ENCODE measurements around the gene OR1D5. TPM values are rescaled to one million over a fixed set of nuclear protein-coding genes. Genes with fewer than 3 reads are reported as not detected.
A peak's percentile ranks its signal among the peaks of the same experiment; 100 is the strongest.

Gene OR1D5
- total RNA-seq, 2 donors from 2014 or later: not detected

- TF ChIP-seq POLR2A (IDR thresholded peaks at IDR 0.05): no peak
- no peak for TF ChIP-seq CTCF (IDR thresholded peaks at IDR 0.05)
- Histone ChIP-seq H3K4me1 (no peaks in the 10 kb centered on the region), H3K27ac (no peak overlapping the region), H3K4me3 (no peak overlapping the region), H3K36me3 (replicated peaks in 1 of 2; ENCODE audit: insufficient read depth in 1 of 2, low read depth in 2 of 2) (peaks cover 0 to 22% of the 10 kb centered on the region in 2 donors), H3K27me3 (no peaks in the 10 kb centered on the region), H3K9me3 (no peaks in the 10 kb centered on the region)
- DNase-seq (peak in 1 of 4 donors; percentile 1), ATAC-seq (no peak)
- 95 to 100% methylated on average over 2 to 16 of the region's 16 CpGs for WGBS, 2 donors
- intact Hi-C loops (cut with DNase I): no loop called here
Measured at GRCh38 chr17:3020381-3020780, 43.0 kb downstream of the OR1D5 start.

- no peak for TF ChIP-seq POLR2A (IDR thresholded peaks at IDR 0.05)
- H3K36me3 ChIP-seq (replicated peaks in 1 of 2; ENCODE audit: insufficient read depth in 1 of 2, low read depth in 2 of 2): peaks cover 0 to 22% of the 10 kb centered on the region in 2 donors
- H3K4me1 ChIP-seq: no peaks in the 10 kb centered on the region
- no peak overlapping the region for H3K4me3 ChIP-seq
- H3K9me3 ChIP-seq: no peaks in the 10 kb centered on the region
- no peak for ATAC-seq
- intact Hi-C loops (cut with DNase I): no loop called here
- no peaks in the 10 kb centered on the region for H3K27me3 ChIP-seq
- DNase-seq: no peak
- 83 to 84% methylated on average over 7 to 8 of the region's 9 CpGs for WGBS, 2 donors
- H3K27ac ChIP-seq: no peak overlapping the region
Measured at GRCh38 chr17:3019761-3020160, 43.6 kb downstream of the OR1D5 start.

- intact Hi-C loops (cut with DNase I): no loop called here
- no peak for ATAC-seq
- DNase-seq: no peak
- Histone ChIP-seq H3K9me3 (no peaks in the 10 kb centered on the region), H3K4me1 (no peaks in the 10 kb centered on the region), H3K4me3 (no peak overlapping the region), H3K27me3 (no peaks in the 10 kb centered on the region), H3K27ac (no peak overlapping the region), H3K36me3 (replicated peaks in 1 of 2; ENCODE audit: insufficient read depth in 1 of 2, low read depth in 2 of 2) (peaks cover 0 to 20% of the 10 kb centered on the region in 2 donors)
- 94% methylated on average over 7 to 13 of the region's 15 CpGs for WGBS, 2 donors
- TF ChIP-seq POLR2A (IDR thresholded peaks at IDR 0.05) (no peak), CTCF (IDR thresholded peaks at IDR 0.05) (no peak)
Measured at GRCh38 chr17:3017936-3018335, 45.5 kb downstream of the OR1D5 start.

- TF ChIP-seq POLR2A (IDR thresholded peaks at IDR 0.05): no peak
- no peak for TF ChIP-seq CTCF (IDR thresholded peaks at IDR 0.05)
- H3K4me1 ChIP-seq: no peaks in the 10 kb centered on the region
- no peaks in the 10 kb centered on the region for H3K27me3 ChIP-seq
- DNase-seq (no peak), ATAC-seq (no peak)
- intact Hi-C loops (cut with DNase I): no loop called here
- no peaks in the 10 kb centered on the region for H3K9me3 ChIP-seq
- H3K4me3 ChIP-seq: no peak overlapping the region
- H3K36me3 ChIP-seq (replicated peaks in 1 of 2; ENCODE audit: insufficient read depth in 1 of 2, low read depth in 2 of 2): peaks cover 0 to 9% of the 10 kb centered on the region in 2 donors
- 92% methylated on average over 7 of the region's 7 CpGs for WGBS, 2 donors
- no peak overlapping the region for H3K27ac ChIP-seq
Measured at GRCh38 chr17:3015890-3016289, 47.5 kb downstream of the OR1D5 start.

- no peaks in the 10 kb centered on the region for H3K9me3 ChIP-seq
- no peaks in the 10 kb centered on the region for H3K4me1 ChIP-seq
- no peak overlapping the region for H3K4me3 ChIP-seq
- ATAC-seq: peak; percentile 88
- DNase-seq: peak; percentile 74 to 80 (median 76)
- no peaks in the 10 kb centered on the region for H3K27me3 ChIP-seq
- H3K36me3 ChIP-seq (replicated peaks in 1 of 2; ENCODE audit: insufficient read depth in 1 of 2, low read depth in 2 of 2): peaks cover 0 to 2% of the 10 kb centered on the region in 2 donors
- peak overlapping the region in 1 of 4 donors; percentile 17 for H3K27ac ChIP-seq
- intact Hi-C loops (cut with DNase I): loop anchor here (5.0 kb wide), 1 partner anchor 186 kb away; no protein-coding TSS in a partner anchor
- TF ChIP-seq CTCF (IDR thresholded peaks at IDR 0.05) (peak; percentile 67 to 87 (median 83)), POLR2A (IDR thresholded peaks at IDR 0.05) (no peak)
- 59 to 66% methylated on average over 15 to 21 of the region's 21 CpGs for WGBS, 2 donors
Measured at GRCh38 chr17:3012926-3013581, 50.4 kb downstream of the OR1D5 start.

Other genes with a start within 250 kb of the OR1D5 start
- gene OR1D2, start 40.8 kb upstream of the OR1D5 start, total RNA-seq: not detected
- not detected for gene OR1G1, start 63.9 kb upstream of the OR1D5 start, total RNA-seq
- gene OR1A2, start 133.9 kb upstream of the OR1D5 start, total RNA-seq: not detected
- gene OR1A1, start 144.1 kb upstream of the OR1D5 start, total RNA-seq: not detected
- not detected for gene OR3A1, start 234.8 kb upstream of the OR1D5 start, total RNA-seq

All from body of pancreas (tissue), 4 donors.